Measurements from ENCODE around the gene PSMD13. TPM values are rescaled to one million over a fixed set of nuclear protein-coding genes. Genes with fewer than 3 reads are reported as not detected.

Gene PSMD13
- polyA plus RNA-seq, 1 donor (not counting 4 experiments of a cell fraction or from before 2014, with no cell fraction given): 184 TPM

- Histone ChIP-seq H3K9ac (ENCODE audit: control insufficient read depth, extremely low read depth, insufficient read depth, low read length) (no peak overlapping the region), H3K36me3 (ENCODE audit: control insufficient read depth in 2 of 2, extremely low read depth in 1 of 2, insufficient read depth in 2 of 2, low read length in 2 of 2) (no peaks in the 10 kb centered on the region), H3K9me3 (ENCODE audit: control insufficient read depth, low read depth, low read length) (no peaks in the 10 kb centered on the region), H3K79me2 (ENCODE audit: control insufficient read depth, insufficient read depth, low read length) (no peaks in the 10 kb centered on the region), H4K20me1 (ENCODE audit: control insufficient read depth, extremely low read depth, insufficient read depth, low read length) (no peaks in the 10 kb centered on the region), H3K27me3 (ENCODE audit: control insufficient read depth, extremely low read depth, insufficient read depth, low read length) (peaks cover 67% of the 10 kb centered on the region), H3K4me1 (ENCODE audit: control insufficient read depth, extremely low read depth, insufficient read depth, low read length) (no peaks in the 10 kb centered on the region), H3K4me2 (ENCODE audit: control insufficient read depth, extremely low read depth, insufficient read depth, low read depth, low read length) (no peak overlapping the region), H3K4me3 (ENCODE audit: control insufficient read depth in 2 of 3, extremely low read depth in 1 of 3, insufficient read depth in 2 of 3, low read depth in 1 of 3, low read length in 3 of 3) (no peak overlapping the region), H3K9me1 (ENCODE audit: control insufficient read depth, extremely low read depth, insufficient read depth, low read length) (no peaks in the 10 kb centered on the region), H3K27ac (ENCODE audit: control insufficient read depth, insufficient read depth, low read length) (no peak overlapping the region), H2AFZ (ENCODE audit: control insufficient read depth, low read length) (no peak overlapping the region)
- FAIRE-seq: no peak
- no peak for TF ChIP-seq EZH2 (IDR thresholded peaks at IDR 0.05; ENCODE audit: low read length)
- no peak for TF ChIP-seq CTCF (optimal IDR thresholded peaks at IDR 0.05 in 1 of 3, IDR thresholded peaks at IDR 0.05 in 1 of 3, conservative IDR thresholded peaks at IDR 0.05 in 1 of 3; ENCODE audit: extremely low read depth in 1 of 3, insufficient read depth in 2 of 3, low read length in 3 of 3)
- DNase-seq (ENCODE audit: low read depth, low spot score): no peak
- dilution Hi-C loops (cut with MboI; ENCODE audit: extremely low pct_ligation_motif_present, low sequenced_read_pairs): no loop called here
Observed at GRCh38 chr11:281486-282161, 44.8 kb downstream of the PSMD13 start.

GRCh38 chr11:282171-282570 is 45.4 kb downstream of the PSMD13 start:
- no peak for FAIRE-seq
- dilution Hi-C loops (cut with MboI; ENCODE audit: extremely low pct_ligation_motif_present, low sequenced_read_pairs): no loop called here
- no peaks in the 10 kb centered on the region for H3K79me2 ChIP-seq (ENCODE audit: control insufficient read depth, insufficient read depth, low read length)

More at GRCh38 chr11:282171-282570, 45.4 kb downstream of the PSMD13 start:
- Histone ChIP-seq H3K27me3 (ENCODE audit: control insufficient read depth, extremely low read depth, insufficient read depth, low read length) (peaks cover 72% of the 10 kb centered on the region), H3K9me3 (ENCODE audit: control insufficient read depth, low read depth, low read length) (no peaks in the 10 kb centered on the region), H3K36me3 (ENCODE audit: control insufficient read depth in 2 of 2, extremely low read depth in 1 of 2, insufficient read depth in 2 of 2, low read length in 2 of 2) (no peaks in the 10 kb centered on the region), H3K4me1 (ENCODE audit: control insufficient read depth, extremely low read depth, insufficient read depth, low read length) (no peaks in the 10 kb centered on the region), H3K4me2 (ENCODE audit: control insufficient read depth, extremely low read depth, insufficient read depth, low read depth, low read length) (no peak overlapping the region), H3K9me1 (ENCODE audit: control insufficient read depth, extremely low read depth, insufficient read depth, low read length) (no peaks in the 10 kb centered on the region), H2AFZ (ENCODE audit: control insufficient read depth, low read length) (no peak overlapping the region), H3K4me3 (ENCODE audit: control insufficient read depth in 2 of 3, extremely low read depth in 1 of 3, insufficient read depth in 2 of 3, low read depth in 1 of 3, low read length in 3 of 3) (no peak overlapping the region), H3K27ac (ENCODE audit: control insufficient read depth, insufficient read depth, low read length) (no peak overlapping the region), H4K20me1 (ENCODE audit: control insufficient read depth, extremely low read depth, insufficient read depth, low read length) (no peaks in the 10 kb centered on the region), H3K9ac (ENCODE audit: control insufficient read depth, extremely low read depth, insufficient read depth, low read length) (no peak overlapping the region)
- no peak for DNase-seq (ENCODE audit: low read depth, low spot score)
- TF ChIP-seq EZH2 (IDR thresholded peaks at IDR 0.05; ENCODE audit: low read length) (no peak), CTCF (optimal IDR thresholded peaks at IDR 0.05 in 1 of 3, IDR thresholded peaks at IDR 0.05 in 1 of 3, conservative IDR thresholded peaks at IDR 0.05 in 1 of 3; ENCODE audit: extremely low read depth in 1 of 3, insufficient read depth in 2 of 3, low read length in 3 of 3) (no peak)

Measured in keratinocyte (primary cell).